GM23338 (cell line): Measurements from ENCODE around the gene YWHAH. TPM values are rescaled to one million over a fixed set of nuclear protein-coding genes. Genes with fewer than 3 reads are reported as not detected.

Experiments
- ATAC-seq: fragments of 200-7000 bp; cut with Tn5 transposase; 3 replicates; pipeline ENCODE4 v1.9.1; 2020
- DNase-seq: peaks from one replicate; pipeline ENCODE4 v3.0.0-alpha.2; 2015; ENCODE audit warnings: low spot score
- H2AFZ ChIP-seq: fragments of 200-600 bp; sonication (generic); 2 replicates; pipeline ENCODE4 v1.8.0; 2016; ENCODE audit warnings: antibody characterized with exemption, mild to moderate bottlenecking, moderate library complexity
- H3F3A ChIP-seq: fragments of 200-600 bp; sonication (generic); replicated peaks from 2 replicates; pipeline ENCODE4 v1.8.0; 2017; ENCODE audit warnings: antibody characterized with exemption, mixed run types, low read depth
- H3K27ac ChIP-seq: fragments of 200-600 bp; sonication (generic); 2 replicates; pipeline ENCODE4 v1.6.1; 2016; ENCODE audit warnings: low read depth
- H3K27me3 ChIP-seq: fragments of 200-600 bp; sonication (generic); 2 replicates; pipeline ENCODE4 v1.8.0; 2016; ENCODE audit warnings: mild to moderate bottlenecking, mixed run types, moderate library complexity; ENCODE audit not compliant: insufficient read depth
- H3K36me3 ChIP-seq: fragments of 200-600 bp; sonication (generic); 2 replicates; pipeline ENCODE4 v1.8.0; 2016; ENCODE audit warnings: mild to moderate bottlenecking; ENCODE audit not compliant: insufficient read depth
- H3K4me1 ChIP-seq: fragments of 200-600 bp; sonication (generic); 2 replicates; pipeline ENCODE4 v1.8.0; 2016; ENCODE audit warnings: mild to moderate bottlenecking, moderate library complexity; ENCODE audit not compliant: insufficient read depth
- H3K4me2 ChIP-seq: fragments of 200-600 bp; sonication (generic); 2 replicates; pipeline ENCODE4 v1.7.1; 2017; ENCODE audit warnings: mixed run types
- H3K4me3 ChIP-seq: fragments of 200-600 bp; sonication (generic); 2 replicates; pipeline ENCODE4 v1.6.1; 2016; ENCODE audit warnings: mixed run types
- H3K79me2 ChIP-seq: fragments of 200-600 bp; sonication (generic); replicated peaks from 2 replicates; pipeline ENCODE4 v1.8.0; 2017; ENCODE audit warnings: mild to moderate bottlenecking; ENCODE audit not compliant: insufficient read depth
- H3K9me2 ChIP-seq: fragments of 200-600 bp; sonication (generic); 2 replicates; pipeline ENCODE4 v1.8.0; 2017; ENCODE audit not compliant: insufficient read depth
- H4K20me1 ChIP-seq: fragments of 200-600 bp; sonication (generic); replicated peaks from 2 replicates; pipeline ENCODE4 v1.8.0; 2017; ENCODE audit warnings: mild to moderate bottlenecking; ENCODE audit not compliant: insufficient read depth
- H3K27ac Mint-ChIP-seq: 2 replicates; pipeline ENCODE4 v1.8.0; 2020; ENCODE audit warnings: inconsistent platforms, mild to moderate bottlenecking, moderate library complexity, mixed read lengths
- H3K27me3 Mint-ChIP-seq: 3 replicates; pipeline ENCODE4 v1.8.0; 2022; ENCODE audit warnings: low read depth, mild to moderate bottlenecking, moderate library complexity, mixed read lengths, inconsistent platforms; ENCODE audit not compliant: insufficient read depth, poor library complexity
- H3K36me3 Mint-ChIP-seq: 3 replicates; pipeline ENCODE4 v1.8.0; 2021; ENCODE audit warnings: low read depth, mild to moderate bottlenecking, inconsistent platforms, moderate library complexity, mixed read lengths
- H3K4me1 Mint-ChIP-seq: 3 replicates; pipeline ENCODE4 v1.8.0; 2020; ENCODE audit warnings: mild to moderate bottlenecking, inconsistent platforms, mixed read lengths
- H3K4me3 Mint-ChIP-seq: 3 replicates; pipeline ENCODE4 v1.8.0; 2021; ENCODE audit warnings: moderate library complexity, mild to moderate bottlenecking, inconsistent platforms, mixed read lengths
- H3K9me3 Mint-ChIP-seq: 3 replicates; pipeline ENCODE4 v1.8.0; 2020; ENCODE audit warnings: moderate library complexity, mild to moderate bottlenecking, inconsistent platforms, mixed read lengths
- CTCF ChIP-seq, 2 experiments: fragments of 200-600 bp in 1 of 2; sonication (generic) in 1 of 2; conservative IDR thresholded peaks; 2 replicates each; pipeline versions ENCODE4 v1.5.1 to v1.6.1; 2016 to 2017; ENCODE audit warnings: antibody characterized with exemption in 2 of 2, low read depth in 2 of 2, mild to moderate bottlenecking in 2 of 2, moderate library complexity in 1 of 2
- EZH2 ChIP-seq: fragments of 200-600 bp; sonication (generic); IDR thresholded peaks from one replicate; pipeline ENCODE4 v1.8.0; 2017; ENCODE audit warnings: antibody characterized with exemption, mild to moderate bottlenecking, low read depth; ENCODE audit not compliant: unreplicated experiment
- NANOG ChIP-seq: IDR thresholded peaks from 2 replicates; pipeline ENCODE4 v1.6.1; 2016; ENCODE audit warnings: antibody characterized with exemption, borderline replicate concordance
- POLR2AphosphoS5 ChIP-seq: IDR thresholded peaks from 2 replicates; pipeline ENCODE4 v1.6.1; 2016; ENCODE audit warnings: antibody characterized with exemption, low read depth
- ZNF462 ChIP-seq: fragments of 250-450 bp; sonication (Bioruptor Pico); IDR thresholded peaks from 2 replicates; pipeline ENCODE4 v1.5.0; 2020; ENCODE audit warnings: mild to moderate bottlenecking, moderate library complexity
- polyA plus RNA-seq: library from polyadenylated mRNA; unstranded; fragments of >200 nt; fragmentation: Nextera tagmentation; extraction: Ambion mirVana; gene quantifications from 2 replicates; pipeline ENCODE4 v1.2.1, GENCODE V29; 2016
- total RNA-seq: library from RNA; depleted of rRNA; stranded (reverse); fragments of >200 nt; shearing (Covaris generic); gene quantifications from 2 replicates; pipeline ENCODE4 v1.2.3, GENCODE V29; 2014
- TF ChIP-seq, protein P1 (sequence below): IDR thresholded peaks from one replicate; pipeline ENCODE4 v1.6.1; 2018; ENCODE audit warnings: antibody characterized with exemption; ENCODE audit not compliant: unreplicated experiment

YWHAH gene
- total and polyA plus RNA-seq, 2 experiments from 2014 or later = 277 to 283 TPM

GRCh38 chr22:31943206-31943977 lies 943 bp upstream of the YWHAH start:
- Histone ChIP-seq H3K27me3 (no peaks in the 10 kb centered on the region), H3K27ac (peak overlapping the region; percentile 98), H4K20me1 (peaks cover 28% of the 10 kb centered on the region), H3K4me1 (peaks cover 21% of the 10 kb centered on the region), H3K36me3 (peaks cover 11% of the 10 kb centered on the region), H3K4me2 (peak overlapping the region; percentile 89), H3K79me2 (peaks cover 36% of the 10 kb centered on the region), H3F3A (peaks cover 9% of the 10 kb centered on the region; the same call in 1 of the 2 replicates), H3K9me2 (no peaks in the 10 kb centered on the region), H3K4me3 (peak overlapping the region; percentile 100), H2AFZ (peak overlapping the region; percentile 96; the same call in 1 of the 2 replicates)
- no peak for DNase-seq
- Mint-ChIP-seq H3K36me3 (peaks cover 15% of the 10 kb centered on the region), H3K4me1 (peaks cover 7% of the 10 kb centered on the region; the same call in 2 of the 3 replicates), H3K27ac (peak overlapping the region; percentile 84), H3K4me3 (peak overlapping the region; percentile 86; the same call in 2 of the 3 replicates), H3K9me3 (no peaks in the 10 kb centered on the region), H3K27me3 (peaks cover 10% of the 10 kb centered on the region)
- TF ChIP-seq EZH2 (no peak), POLR2AphosphoS5 (peak; percentile 38; the same call in 1 of the 2 replicates)
- TF ChIP-seq, protein P1, sequence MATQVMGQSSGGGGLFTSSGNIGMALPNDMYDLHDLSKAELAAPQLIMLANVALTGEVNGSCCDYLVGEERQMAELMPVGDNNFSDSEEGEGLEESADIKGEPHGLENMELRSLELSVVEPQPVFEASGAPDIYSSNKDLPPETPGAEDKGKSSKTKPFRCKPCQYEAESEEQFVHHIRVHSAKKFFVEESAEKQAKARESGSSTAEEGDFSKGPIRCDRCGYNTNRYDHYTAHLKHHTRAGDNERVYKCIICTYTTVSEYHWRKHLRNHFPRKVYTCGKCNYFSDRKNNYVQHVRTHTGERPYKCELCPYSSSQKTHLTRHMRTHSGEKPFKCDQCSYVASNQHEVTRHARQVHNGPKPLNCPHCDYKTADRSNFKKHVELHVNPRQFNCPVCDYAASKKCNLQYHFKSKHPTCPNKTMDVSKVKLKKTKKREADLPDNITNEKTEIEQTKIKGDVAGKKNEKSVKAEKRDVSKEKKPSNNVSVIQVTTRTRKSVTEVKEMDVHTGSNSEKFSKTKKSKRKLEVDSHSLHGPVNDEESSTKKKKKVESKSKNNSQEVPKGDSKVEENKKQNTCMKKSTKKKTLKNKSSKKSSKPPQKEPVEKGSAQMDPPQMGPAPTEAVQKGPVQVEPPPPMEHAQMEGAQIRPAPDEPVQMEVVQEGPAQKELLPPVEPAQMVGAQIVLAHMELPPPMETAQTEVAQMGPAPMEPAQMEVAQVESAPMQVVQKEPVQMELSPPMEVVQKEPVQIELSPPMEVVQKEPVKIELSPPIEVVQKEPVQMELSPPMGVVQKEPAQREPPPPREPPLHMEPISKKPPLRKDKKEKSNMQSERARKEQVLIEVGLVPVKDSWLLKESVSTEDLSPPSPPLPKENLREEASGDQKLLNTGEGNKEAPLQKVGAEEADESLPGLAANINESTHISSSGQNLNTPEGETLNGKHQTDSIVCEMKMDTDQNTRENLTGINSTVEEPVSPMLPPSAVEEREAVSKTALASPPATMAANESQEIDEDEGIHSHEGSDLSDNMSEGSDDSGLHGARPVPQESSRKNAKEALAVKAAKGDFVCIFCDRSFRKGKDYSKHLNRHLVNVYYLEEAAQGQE = no peak
- no peak for ATAC-seq

GRCh38 chr22:31944700-31945442 lies 536 bp downstream of the YWHAH start:
- Histone ChIP-seq H4K20me1 (peaks cover 41% of the 10 kb centered on the region), H3K4me1 (peaks cover 21% of the 10 kb centered on the region), H3F3A (peaks cover 13% of the 10 kb centered on the region; the same call in 1 of the 2 replicates), H3K4me3 (peak overlapping the region; percentile 100), H3K27ac (peak overlapping the region; percentile 93), H3K27me3 (no peaks in the 10 kb centered on the region), H3K9me2 (no peaks in the 10 kb centered on the region), H3K36me3 (peaks cover 25% of the 10 kb centered on the region), H3K79me2 (peaks cover 50% of the 10 kb centered on the region), H2AFZ (no peak overlapping the region), H3K4me2 (peak overlapping the region; percentile 87)
- TF ChIP-seq ZNF462 (no peak), NANOG (no peak), POLR2AphosphoS5 (0 out of 2 replicates have a peak, but pooled peaks have one; percentile 22), CTCF (conservative IDR thresholded peaks at IDR 0.05; ENCODE audit: low read depth in 2 of 2) (no peak)
- H3K36me3 Mint-ChIP-seq = peaks cover 28% of the 10 kb centered on the region
- H3K9me3 Mint-ChIP-seq = no peaks in the 10 kb centered on the region
- DNase-seq (peak; percentile 63), ATAC-seq (peak; percentile 33)
- peak overlapping the region; percentile 86; the same call in 1 of the 3 replicates for H3K4me3 Mint-ChIP-seq
- H3K27ac Mint-ChIP-seq = no peak overlapping the region
- H3K4me1 Mint-ChIP-seq = peaks cover 7% of the 10 kb centered on the region; the same call in 2 of the 3 replicates
- peaks cover 5% of the 10 kb centered on the region for H3K27me3 Mint-ChIP-seq
